ENCODE measurements around the gene PCSK6.
"Not testable (repeated sequence)": the region's sequence is repeated elsewhere in the genome, so short reads cannot be mapped to it uniquely, and the experiment has no call there.

Gene PCSK6

GRCh38 chr15:101356512-101357172, 132.9 kb downstream of the PCSK6 start:
- not testable (repeated sequence) for DNase-seq (ENCODE audit: low read depth in 3 of 3)

GRCh38 chr15:101355678-101356464, 133.6 kb downstream of the PCSK6 start:
- DNase-seq (ENCODE audit: low read depth in 3 of 3), result no peak

GRCh38 chr15:101354891-101355623, 134.4 kb downstream of the PCSK6 start:
- no peak for DNase-seq (ENCODE audit: low read depth in 3 of 3)

GRCh38 chr15:101353240-101353639, 136.3 kb downstream of the PCSK6 start:
- no peak for DNase-seq (ENCODE audit: low read depth in 3 of 3)

- no peak for DNase-seq (ENCODE audit: low read depth in 3 of 3)
Measured at GRCh38 chr15:101351736-101352135, 137.8 kb downstream of the PCSK6 start.

- DNase-seq (ENCODE audit: low read depth in 3 of 3), result no peak
Measured at GRCh38 chr15:101349047-101349951, 140.2 kb downstream of the PCSK6 start.

- DNase-seq (ENCODE audit: low read depth in 3 of 3), result no peak
Measured at GRCh38 chr15:101348643-101349042, 140.9 kb downstream of the PCSK6 start.

GRCh38 chr15:101348015-101348414, 141.5 kb downstream of the PCSK6 start:
- no peak for DNase-seq (ENCODE audit: low read depth in 3 of 3)

- DNase-seq (ENCODE audit: low read depth in 3 of 3), result no peak
Measured at GRCh38 chr15:101347454-101347853, 142.1 kb downstream of the PCSK6 start.

GRCh38 chr15:101346928-101347327, 142.6 kb downstream of the PCSK6 start:
- no peak for DNase-seq (ENCODE audit: low read depth in 3 of 3)

GRCh38 chr15:101342056-101342455, 147.5 kb downstream of the PCSK6 start:
- no peak for DNase-seq (ENCODE audit: low read depth in 3 of 3)

- no peak for DNase-seq (ENCODE audit: low read depth in 3 of 3)
Measured at GRCh38 chr15:101338502-101339057, 150.9 kb downstream of the PCSK6 start.

GRCh38 chr15:101337976-101338375, 151.5 kb downstream of the PCSK6 start:
- DNase-seq (ENCODE audit: low read depth in 3 of 3), result no peak

GRCh38 chr15:101333907-101334789, 155.4 kb downstream of the PCSK6 start:
- peak in 2 of 3 experiments; percentile 17 to 34 for DNase-seq (ENCODE audit: low read depth in 3 of 3)

- DNase-seq (ENCODE audit: low read depth in 3 of 3), result no peak
Measured at GRCh38 chr15:101332061-101332467, 157.4 kb downstream of the PCSK6 start.

GRCh38 chr15:101329867-101330380, 159.6 kb downstream of the PCSK6 start:
- no peak for DNase-seq (ENCODE audit: low read depth in 3 of 3)

GRCh38 chr15:101329309-101329863, 160.1 kb downstream of the PCSK6 start:
- no peak for DNase-seq (ENCODE audit: low read depth in 3 of 3)

GRCh38 chr15:101328001-101328400, 161.5 kb downstream of the PCSK6 start:
- no peak for DNase-seq (ENCODE audit: low read depth in 3 of 3)

- DNase-seq (ENCODE audit: low read depth in 3 of 3), result no peak
Measured at GRCh38 chr15:101327147-101327740, 162.3 kb downstream of the PCSK6 start.
